Ascending aorta (tissue), 2 donors: ENCODE results near the gene C6orf163. TPM values are rescaled to one million over a fixed set of nuclear protein-coding genes. Genes with fewer than 3 reads are reported as not detected.

Experiments used
- DNase-seq, 2 donors: peaks; one replicate each; pipeline ENCODE4 v3.0.0-alpha.2; 2019; ENCODE audit warnings: low spot score in 2 of 2
- H3K27ac ChIP-seq, 2 donors: fragments of 200-600 bp; sonication (generic); one replicate each; pipeline ENCODE4 v1.5.1; 2016 to 2017; ENCODE audit warnings: mild to moderate bottlenecking in 1 of 2
- H3K27me3 ChIP-seq: fragments of 200-600 bp; sonication (generic); one replicate; pipeline ENCODE4 v1.5.1; 2017
- H3K36me3 ChIP-seq, 2 donors: fragments of 200-600 bp; sonication (generic); one replicate each; pipeline ENCODE4 v1.5.1; 2016
- H3K4me1 ChIP-seq, 2 donors: fragments of 200-600 bp; sonication (generic); one replicate each; pipeline ENCODE4 v1.5.1; 2016 to 2017; ENCODE audit warnings: mild to moderate bottlenecking in 1 of 2
- H3K4me3 ChIP-seq, 2 donors: fragments of 200-600 bp; sonication (generic); one replicate each; pipeline ENCODE4 v1.5.1; 2016 to 2017; ENCODE audit warnings: mild to moderate bottlenecking in 1 of 2
- H3K9me3 ChIP-seq, 2 donors: fragments of 200-600 bp; sonication (generic); one replicate each; pipeline ENCODE4 v1.5.1; 2016
- CTCF ChIP-seq, 3 experiments: fragments of 200-600 bp in 2 of 3; fragments of 450-650 bp in 1 of 3; sonication (generic) in 2 of 3; IDR thresholded peaks; one replicate each; pipeline ENCODE4 v1.5.1; 2016 to 2019; ENCODE audit warnings: antibody characterized with exemption in 3 of 3, mild to moderate bottlenecking in 1 of 3, moderate library complexity in 1 of 3
- intact Hi-C: fragments of 100-400 bp; cut with DNase I; formaldehyde crosslinking; loops from one replicate; pipeline ENCODE4 v1.15.1; 2023
- total RNA-seq: library from RNA; depleted of rRNA; stranded (reverse); fragments of >200 nt; gene quantifications from one replicate; pipeline ENCODE4 v1.1.0, GENCODE V29; 2016

C6orf163 gene
- total RNA-seq, 1 donor from 2014 or later: not detected

GRCh38 chr6:87375315-87375714 is 30.7 kb downstream of the C6orf163 start:
- H3K27me3 ChIP-seq: no peaks in the 10 kb centered on the region
- TF ChIP-seq CTCF (IDR thresholded peaks at IDR 0.05): no peak
- H3K9me3 ChIP-seq: no peaks in the 10 kb centered on the region
- no peaks in the 10 kb centered on the region for H3K4me1 ChIP-seq
- H3K4me3 ChIP-seq: no peak overlapping the region
- H3K36me3 ChIP-seq: no peaks in the 10 kb centered on the region
- intact Hi-C loops: no loop called here
- H3K27ac ChIP-seq: no peak overlapping the region
- no peak for DNase-seq

GRCh38 chr6:87376643-87377042 is 32.0 kb downstream of the C6orf163 start:
- H3K9me3 ChIP-seq: no peaks in the 10 kb centered on the region
- no peaks in the 10 kb centered on the region for H3K36me3 ChIP-seq
- H3K4me1 ChIP-seq: no peaks in the 10 kb centered on the region
- no peaks in the 10 kb centered on the region for H3K27me3 ChIP-seq
- no peak overlapping the region for H3K27ac ChIP-seq
- no peak for DNase-seq
- no peak for TF ChIP-seq CTCF (IDR thresholded peaks at IDR 0.05)
- intact Hi-C loops: no loop called here
- H3K4me3 ChIP-seq: no peak overlapping the region

GRCh38 chr6:87378947-87379346 is 34.3 kb downstream of the C6orf163 start:
- H3K9me3 ChIP-seq: no peaks in the 10 kb centered on the region
- TF ChIP-seq CTCF (IDR thresholded peaks at IDR 0.05): no peak
- no peak overlapping the region for H3K4me3 ChIP-seq
- DNase-seq: no peak
- intact Hi-C loops: no loop called here
- H3K27me3 ChIP-seq: no peaks in the 10 kb centered on the region
- H3K27ac ChIP-seq: no peak overlapping the region
- no peaks in the 10 kb centered on the region for H3K4me1 ChIP-seq
- no peaks in the 10 kb centered on the region for H3K36me3 ChIP-seq

- Histone ChIP-seq H3K27me3 (no peaks in the 10 kb centered on the region), H3K4me3 (no peak overlapping the region), H3K4me1 (no peaks in the 10 kb centered on the region), H3K27ac (no peak overlapping the region), H3K9me3 (no peaks in the 10 kb centered on the region), H3K36me3 (no peaks in the 10 kb centered on the region)
- DNase-seq: no peak
- no peak for TF ChIP-seq CTCF (IDR thresholded peaks at IDR 0.05)
- intact Hi-C loops: no loop called here
Observed at GRCh38 chr6:87382861-87383260, 38.2 kb downstream of the C6orf163 start.

GRCh38 chr6:87384038-87384437 is 39.4 kb downstream of the C6orf163 start:
- no peak overlapping the region for H3K4me3 ChIP-seq
- DNase-seq: no peak
- intact Hi-C loops: no loop called here

More at GRCh38 chr6:87384038-87384437, 39.4 kb downstream of the C6orf163 start:
- Histone ChIP-seq H3K27me3 (no peaks in the 10 kb centered on the region), H3K27ac (no peak overlapping the region), H3K4me1 (no peaks in the 10 kb centered on the region), H3K9me3 (no peaks in the 10 kb centered on the region), H3K36me3 (no peaks in the 10 kb centered on the region)
- no peak for TF ChIP-seq CTCF (IDR thresholded peaks at IDR 0.05)
